ENCODE data around the gene IFT80. TPM values are rescaled to one million over a fixed set of nuclear protein-coding genes. Genes with fewer than 3 reads are reported as not detected.

IFT80 gene
- total and polyA plus RNA-seq, 2 of the 4 experiments (the other 2 are of a cell fraction): 15.2 to 16.8 TPM

DNA sequence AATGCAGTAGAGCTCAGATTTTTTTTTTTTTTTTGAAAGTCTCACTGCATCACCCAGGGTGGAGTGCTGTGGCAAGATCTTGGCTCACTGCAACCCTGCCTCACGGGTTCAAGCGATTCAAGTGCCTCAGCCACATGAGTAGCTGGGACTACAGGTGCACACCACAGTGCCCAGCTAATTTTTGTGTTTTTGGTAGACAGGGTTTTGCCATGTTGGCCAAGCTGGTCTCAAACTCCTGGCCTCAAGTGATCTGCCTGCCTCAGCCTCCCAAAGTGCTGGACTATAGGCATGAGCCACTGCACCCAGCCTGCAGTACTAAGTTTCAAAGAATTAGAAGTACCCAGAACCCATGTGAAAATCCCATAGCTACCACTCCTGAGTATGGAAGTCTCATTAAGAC, 36.1 kb upstream of the IFT80 start:
- no peak overlapping the region for H3K4ac ChIP-seq (ENCODE audit: low read depth, low read length)
- H3K9me1 ChIP-seq (ENCODE audit: insufficient read depth, low read length): no peaks in the 10 kb centered on the region
- intact Hi-C loops (cut with micrococcal nuclease) (no loop called here), in situ Hi-C loops (cut with MboI; ENCODE audit: low sequenced_read_pairs) (no loop called here), dilution Hi-C loops (cut with HindIII; ENCODE audit: low sequenced_read_pairs, unreplicated experiment) (no loop called here)
- peaks cover 7 to 30% of the 10 kb centered on the region in 2 experiments for H3K79me1 ChIP-seq (ENCODE audit: low read depth in 1 of 2, low read length in 2 of 2)
- ChIA-PET CTCF (interaction anchor here (1.2 kb wide), 1 partner anchor 49 kb away, joined by 3 read pairs; no protein-coding TSS in a partner anchor), POLR2A (ENCODE audit: unreplicated experiment) (interaction anchor here (0.6 kb wide), 1 partner anchor 10 kb away, joined by 3 read pairs; no protein-coding TSS in a partner anchor)
- peaks cover 4% of the 10 kb centered on the region; the same call in 1 of the 2 replicates for H3K4me1 ChIP-seq (ENCODE audit: control insufficient read depth, insufficient read depth, low read length)
- no peak overlapping the region for H4K8ac ChIP-seq (ENCODE audit: low read depth in 2 of 2, low read length in 2 of 2)
- peak overlapping the region; percentile 23; the same call in 1 of the 2 replicates for H3K27ac ChIP-seq (ENCODE audit: insufficient read depth, low read length)
- no peaks in the 10 kb centered on the region for H3K9me3 ChIP-seq (ENCODE audit: control insufficient read depth, insufficient read depth, low read length)
- H2BK20ac ChIP-seq (ENCODE audit: low read depth, low read length): no peak overlapping the region
- H3K36me3 ChIP-seq (ENCODE audit: control insufficient read depth, insufficient read depth, low read length): peaks cover 14% of the 10 kb centered on the region
- H3K4me3 ChIP-seq (ENCODE audit: insufficient read depth, low read depth, low read length): no peak overlapping the region
- H2AK5ac ChIP-seq (ENCODE audit: low read depth, low read length): no peak overlapping the region
- ATAC-seq (ENCODE audit: low read depth) (no peak), DNase-seq (no peak)
- no peak for TF ChIP-seq POLR2A (IDR thresholded peaks at IDR 0.05; ENCODE audit: low read depth, low read length)
- no peak for TF ChIP-seq MAZ (IDR thresholded peaks at IDR 0.05; ENCODE audit: borderline replicate concordance, low read depth, low read length)
- no peak for TF ChIP-seq MAFK (IDR thresholded peaks at IDR 0.05; ENCODE audit: low read depth, low read length)
- no peak for TF ChIP-seq BHLHE40 (IDR thresholded peaks at IDR 0.05; ENCODE audit: low read depth, low read length)
- TF ChIP-seq FOS (IDR thresholded peaks at IDR 0.05; ENCODE audit: low read depth, low read length): no peak
- TF ChIP-seq, protein P1, sequence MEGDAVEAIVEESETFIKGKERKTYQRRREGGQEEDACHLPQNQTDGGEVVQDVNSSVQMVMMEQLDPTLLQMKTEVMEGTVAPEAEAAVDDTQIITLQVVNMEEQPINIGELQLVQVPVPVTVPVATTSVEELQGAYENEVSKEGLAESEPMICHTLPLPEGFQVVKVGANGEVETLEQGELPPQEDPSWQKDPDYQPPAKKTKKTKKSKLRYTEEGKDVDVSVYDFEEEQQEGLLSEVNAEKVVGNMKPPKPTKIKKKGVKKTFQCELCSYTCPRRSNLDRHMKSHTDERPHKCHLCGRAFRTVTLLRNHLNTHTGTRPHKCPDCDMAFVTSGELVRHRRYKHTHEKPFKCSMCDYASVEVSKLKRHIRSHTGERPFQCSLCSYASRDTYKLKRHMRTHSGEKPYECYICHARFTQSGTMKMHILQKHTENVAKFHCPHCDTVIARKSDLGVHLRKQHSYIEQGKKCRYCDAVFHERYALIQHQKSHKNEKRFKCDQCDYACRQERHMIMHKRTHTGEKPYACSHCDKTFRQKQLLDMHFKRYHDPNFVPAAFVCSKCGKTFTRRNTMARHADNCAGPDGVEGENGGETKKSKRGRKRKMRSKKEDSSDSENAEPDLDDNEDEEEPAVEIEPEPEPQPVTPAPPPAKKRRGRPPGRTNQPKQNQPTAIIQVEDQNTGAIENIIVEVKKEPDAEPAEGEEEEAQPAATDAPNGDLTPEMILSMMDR (conservative IDR thresholded peaks at IDR 0.05; ENCODE audit: low read depth, low read length): no peak
- TF ChIP-seq RAD21 (IDR thresholded peaks at IDR 0.05; ENCODE audit: low read length): no peak
- TF ChIP-seq, protein P2, sequence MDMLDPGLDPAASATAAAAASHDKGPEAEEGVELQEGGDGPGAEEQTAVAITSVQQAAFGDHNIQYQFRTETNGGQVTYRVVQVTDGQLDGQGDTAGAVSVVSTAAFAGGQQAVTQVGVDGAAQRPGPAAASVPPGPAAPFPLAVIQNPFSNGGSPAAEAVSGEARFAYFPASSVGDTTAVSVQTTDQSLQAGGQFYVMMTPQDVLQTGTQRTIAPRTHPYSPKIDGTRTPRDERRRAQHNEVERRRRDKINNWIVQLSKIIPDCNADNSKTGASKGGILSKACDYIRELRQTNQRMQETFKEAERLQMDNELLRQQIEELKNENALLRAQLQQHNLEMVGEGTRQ (IDR thresholded peaks at IDR 0.05; ENCODE audit: low read depth, low read length): no peak
- TF ChIP-seq SMC3 (IDR thresholded peaks at IDR 0.05; ENCODE audit: low read depth, low read length): no peak
- no peak for TF ChIP-seq CHD1 (IDR thresholded peaks at IDR 0.05; ENCODE audit: low read depth, low read length)
- TF ChIP-seq, protein P3, sequence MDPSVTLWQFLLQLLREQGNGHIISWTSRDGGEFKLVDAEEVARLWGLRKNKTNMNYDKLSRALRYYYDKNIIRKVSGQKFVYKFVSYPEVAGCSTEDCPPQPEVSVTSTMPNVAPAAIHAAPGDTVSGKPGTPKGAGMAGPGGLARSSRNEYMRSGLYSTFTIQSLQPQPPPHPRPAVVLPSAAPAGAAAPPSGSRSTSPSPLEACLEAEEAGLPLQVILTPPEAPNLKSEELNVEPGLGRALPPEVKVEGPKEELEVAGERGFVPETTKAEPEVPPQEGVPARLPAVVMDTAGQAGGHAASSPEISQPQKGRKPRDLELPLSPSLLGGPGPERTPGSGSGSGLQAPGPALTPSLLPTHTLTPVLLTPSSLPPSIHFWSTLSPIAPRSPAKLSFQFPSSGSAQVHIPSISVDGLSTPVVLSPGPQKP (IDR thresholded peaks at IDR 0.05; ENCODE audit: borderline replicate concordance, low read depth, low read length): no peak
- no peak for TF ChIP-seq NFE2L2 (IDR thresholded peaks at IDR 0.05; ENCODE audit: low read depth, low read length)
- TF ChIP-seq MXI1 (IDR thresholded peaks at IDR 0.05; ENCODE audit: borderline replicate concordance, low read depth, low read length): no peak
- no peak for TF ChIP-seq RFX5 (IDR thresholded peaks at IDR 0.05; ENCODE audit: low read depth, low read length)
- TF ChIP-seq CEBPB (IDR thresholded peaks at IDR 0.05; ENCODE audit: low read depth, low read length): no peak
- TF ChIP-seq RCOR1 (IDR thresholded peaks at IDR 0.05; ENCODE audit: insufficient replicate concordance, low read length): no peak
- no peak overlapping the region for H2BK15ac ChIP-seq (ENCODE audit: low read depth, low read length)
- H4K20me1 ChIP-seq (ENCODE audit: insufficient read depth, low read length): peaks cover 6% of the 10 kb centered on the region; the same call in 1 of the 2 replicates
- no peak overlapping the region for H3K9ac ChIP-seq (ENCODE audit: low read depth, low read length)
- no peak overlapping the region for H3K56ac ChIP-seq (ENCODE audit: extremely low read depth, insufficient read depth, low read length)
- H3K23ac ChIP-seq (ENCODE audit: low read depth, low read length): no peak overlapping the region; the same call in 1 of the 2 replicates
- no peak overlapping the region for H2BK5ac ChIP-seq (ENCODE audit: low read depth, low read length, poor library complexity, severe bottlenecking)
- H3K4me2 ChIP-seq (ENCODE audit: low read depth, low read length): no peak overlapping the region
- no peak overlapping the region for H3K18ac ChIP-seq (ENCODE audit: low read depth, low read length)
- no peak overlapping the region for H2BK120ac ChIP-seq (ENCODE audit: low read depth, low read length)
- H3K27me3 ChIP-seq (ENCODE audit: control insufficient read depth, insufficient read depth, low read length): no peaks in the 10 kb centered on the region
- no peak overlapping the region for H2AFZ ChIP-seq (replicated peaks; ENCODE audit: low read length, poor library complexity)
- peak overlapping the region; percentile 36 for H4K5ac ChIP-seq (ENCODE audit: low read depth, low read length)
- no peak overlapping the region for H4K91ac ChIP-seq (ENCODE audit: insufficient read depth, low read depth, low read length)
- BruUV-seq (replicated peaks): no TSS peak
- H3K14ac ChIP-seq (replicated peaks; ENCODE audit: low read depth, low read length): no peak overlapping the region
- H2AK9ac ChIP-seq (replicated peaks; ENCODE audit: low read depth, low read length, poor library complexity): no peak overlapping the region
- WGBS, 2 experiments (ENCODE audit: extremely low coverage in 2 of 2, insufficient read length in 1 of 2): no CpG with 5 or more reads among the region's 2 CpGs
